OCI-LY1 (cell line): ENCODE data around the gene GUCA1A.

Experiments used
- H2AFZ ChIP-seq: fragments of 200-600 bp; sonication (generic), shearing (Covaris generic); 2 replicates; pipeline ENCODE4 v1.6.0; 2014; ENCODE audit warnings: antibody characterized with exemption, mild to moderate bottlenecking, low read length
- H3F3A ChIP-seq: fragments of 200-600 bp; sonication (generic), shearing (Covaris generic); 2 replicates; pipeline ENCODE4 v1.6.0; 2014; ENCODE audit warnings: mild to moderate bottlenecking, antibody characterized with exemption, low read length, moderate library complexity; ENCODE audit not compliant: insufficient read depth
- H3K27ac ChIP-seq: fragments of 200-600 bp; sonication (generic); 2 replicates; pipeline ENCODE4 v1.5.1; 2014; ENCODE audit warnings: low read length, mixed run types, mild to moderate bottlenecking, low read depth; ENCODE audit not compliant: poor library complexity, severe bottlenecking
- H3K27me3 ChIP-seq: fragments of 200-600 bp; sonication (generic); 2 replicates; pipeline ENCODE4 v1.6.0; 2014; ENCODE audit warnings: antibody characterized with exemption, mild to moderate bottlenecking, low read length, moderate library complexity; ENCODE audit not compliant: insufficient read depth
- H3K36me3 ChIP-seq: fragments of 200-600 bp; sonication (generic); 2 replicates; pipeline ENCODE4 v1.6.1; 2014; ENCODE audit warnings: mild to moderate bottlenecking, antibody characterized with exemption, low read length, moderate library complexity, mixed read lengths; ENCODE audit not compliant: insufficient read depth
- H3K4me1 ChIP-seq: fragments of 200-600 bp; sonication (generic); 2 replicates; pipeline ENCODE4 v1.5.1; 2014; ENCODE audit warnings: mild to moderate bottlenecking, low read length, moderate library complexity; ENCODE audit not compliant: insufficient read depth, severe bottlenecking
- H3K4me2 ChIP-seq: fragments of 200-600 bp; sonication (generic), shearing (Covaris generic); 2 replicates; pipeline ENCODE4 v1.6.1; 2014; ENCODE audit warnings: low read length
- H3K4me3 ChIP-seq: fragments of 200-600 bp; sonication (generic); 2 replicates; pipeline ENCODE4 v1.5.1; 2014; ENCODE audit warnings: low read length, low read depth, mild to moderate bottlenecking, mixed read lengths; ENCODE audit not compliant: poor library complexity, severe bottlenecking
- H3K79me2 ChIP-seq: fragments of 200-600 bp; shearing (Covaris generic); 2 replicates; pipeline ENCODE4 v1.6.1; 2016; ENCODE audit warnings: mixed run types, low read length, mixed read lengths; ENCODE audit not compliant: insufficient read depth
- H3K9ac ChIP-seq: fragments of 200-600 bp; sonication (generic), shearing (Covaris generic); 2 replicates; pipeline ENCODE4 v1.6.1; 2014; ENCODE audit warnings: mild to moderate bottlenecking, low read length, mixed read lengths
- H3K9me2 ChIP-seq: fragments of 200-600 bp; sonication (generic), shearing (Covaris generic); 2 replicates; pipeline ENCODE4 v1.6.1; 2014; ENCODE audit warnings: low read depth, mild to moderate bottlenecking, low read length, mixed read lengths
- H3K9me3 ChIP-seq: fragments of 200-600 bp; shearing (Covaris generic); 2 replicates; pipeline ENCODE4 v1.6.1; 2014; ENCODE audit warnings: low read length, mixed read lengths
- H4K20me1 ChIP-seq: fragments of 200-600 bp; sonication (generic), shearing (Covaris generic); 2 replicates; pipeline ENCODE4 v1.6.0; 2016; ENCODE audit warnings: mild to moderate bottlenecking, low read length; ENCODE audit not compliant: insufficient read depth
- CTCF ChIP-seq: fragments of 200-600 bp; sonication (generic), shearing (Covaris generic); IDR thresholded peaks from 2 replicates; pipeline ENCODE4 v1.5.1; 2017; ENCODE audit warnings: mild to moderate bottlenecking, antibody characterized with exemption, low read length, moderate library complexity, mixed read lengths
- EZH2 ChIP-seq: fragments of 200-600 bp; sonication (generic), shearing (Covaris generic); IDR thresholded peaks from 2 replicates; pipeline ENCODE4 v1.8.0; 2017; ENCODE audit warnings: borderline replicate concordance, mixed run types, mild to moderate bottlenecking, antibody characterized with exemption, low read length, moderate library complexity, mixed read lengths

Gene GUCA1A

GRCh38 chr6:42173101-42173500, at the start of gene GUCA1A:
Gene GUCA1A (plus strand): TSS chr6:42173364. CDS start chr6:42173614, 250 bp downstream.
- H3F3A ChIP-seq, result no peaks in the 10 kb centered on the region
- no peak within 1 kb of the TSS for H3K27ac ChIP-seq
- no peaks in the 10 kb centered on the region for H3K9me2 ChIP-seq
- H3K36me3 ChIP-seq, result no peaks in the 10 kb centered on the region
- no peak within 1 kb of the TSS for H3K4me3 ChIP-seq
- H4K20me1 ChIP-seq, result no peaks in the 10 kb centered on the region
- H3K4me2 ChIP-seq, result no peak within 1 kb of the TSS
- peaks cover 3% of the 10 kb centered on the region for H3K4me1 ChIP-seq
- no peaks in the 10 kb centered on the region for H3K79me2 ChIP-seq
- H2AFZ ChIP-seq, result no peak within 1 kb of the TSS
- peaks cover 7% of the 10 kb centered on the region; the same call in 1 of the 2 replicates for H3K27me3 ChIP-seq
- no peaks in the 10 kb centered on the region for H3K9me3 ChIP-seq
- H3K9ac ChIP-seq, result no peak within 1 kb of the TSS
- TF ChIP-seq CTCF (no peak), EZH2 (no peak)

- Histone ChIP-seq H3K4me1 (no peaks in the 10 kb centered on the region), H3K79me2 (no peaks in the 10 kb centered on the region), H3K27ac (no peak overlapping the region), H4K20me1 (no peaks in the 10 kb centered on the region), H3K27me3 (no peaks in the 10 kb centered on the region), H3K36me3 (no peaks in the 10 kb centered on the region), H3K9me2 (no peaks in the 10 kb centered on the region), H3K4me3 (no peak overlapping the region), H2AFZ (no peak overlapping the region), H3K4me2 (no peak overlapping the region), H3K9ac (no peak overlapping the region), H3K9me3 (no peaks in the 10 kb centered on the region), H3F3A (no peaks in the 10 kb centered on the region)
- TF ChIP-seq CTCF (no peak), EZH2 (no peak)
Measured at GRCh38 chr6:42123379-42124103, 49.6 kb upstream of the GUCA1A start.

- Histone ChIP-seq H3K27ac (no peak overlapping the region), H4K20me1 (no peaks in the 10 kb centered on the region), H3K4me2 (no peak overlapping the region), H2AFZ (no peak overlapping the region), H3K9ac (no peak overlapping the region), H3K27me3 (no peaks in the 10 kb centered on the region), H3K36me3 (no peaks in the 10 kb centered on the region), H3K4me3 (no peak overlapping the region), H3F3A (no peaks in the 10 kb centered on the region), H3K4me1 (no peaks in the 10 kb centered on the region), H3K79me2 (no peaks in the 10 kb centered on the region), H3K9me2 (no peaks in the 10 kb centered on the region), H3K9me3 (no peaks in the 10 kb centered on the region)
- TF ChIP-seq EZH2 (no peak), CTCF (no peak)
Measured at GRCh38 chr6:42124223-42124836, 48.8 kb upstream of the GUCA1A start.
